H1 (cell line): Measurements from ENCODE around the gene ANKRD62.
"Not testable (repeated sequence)": the region's sequence is repeated elsewhere in the genome, so short reads cannot be mapped to it uniquely, and the experiment has no call there.

Experiments used
- BCL11A ChIP-seq, 2 experiments: IDR thresholded peaks; one replicate each; pipeline ENCODE4 v1.6.1; 2011; ENCODE audit warnings: low read depth in 2 of 2, low read length in 2 of 2, mild to moderate bottlenecking in 2 of 2
- CTCF ChIP-seq, 3 experiments: IDR thresholded peaks; 1 replicate in 2 of 3; 2 replicates in 1 of 3; pipeline versions ENCODE4 v1.5.1 to v1.6.1; 2011; ENCODE audit warnings: low read length in 3 of 3, mild to moderate bottlenecking in 3 of 3, inconsistent platforms in 2 of 3, low read depth in 1 of 3, moderate library complexity in 1 of 3; ENCODE audit not compliant: insufficient read depth in 1 of 3; ENCODE audit errors: control extremely low read depth in 1 of 3
- EP300 ChIP-seq, 2 experiments: IDR thresholded peaks; 1 replicate in 1 of 2; 2 replicates in 1 of 2; pipeline ENCODE4 v1.6.1; 2011 to 2012; ENCODE audit warnings: low read depth in 2 of 2, low read length in 2 of 2, mild to moderate bottlenecking in 2 of 2, borderline replicate concordance in 1 of 2, inconsistent platforms in 1 of 2, moderate library complexity in 1 of 2
- EZH2 ChIP-seq: fragments of 200-600 bp; sonication (generic); IDR thresholded peaks from 2 replicates; pipeline ENCODE4 v1.7.1; 2012; ENCODE audit warnings: low read depth, mild to moderate bottlenecking, moderate library complexity, low read length, inconsistent platforms; ENCODE audit not compliant: severe bottlenecking
- GABPA ChIP-seq: IDR thresholded peaks from 2 replicates; pipeline ENCODE4 v1.6.1; 2011; ENCODE audit warnings: mild to moderate bottlenecking, low read length, moderate library complexity, borderline replicate concordance; ENCODE audit not compliant: insufficient read depth
- HDAC6 ChIP-seq: IDR thresholded peaks from one replicate; pipeline ENCODE4 v1.7.1; 2012; ENCODE audit warnings: low read depth, mild to moderate bottlenecking, inconsistent platforms, low read length, moderate library complexity
- POLR2A ChIP-seq, 2 experiments: IDR thresholded peaks; 1 replicate in 1 of 2; 2 replicates in 1 of 2; pipeline ENCODE4 v1.6.1; 2011; ENCODE audit warnings: low read depth in 2 of 2, low read length in 2 of 2, mild to moderate bottlenecking in 2 of 2; ENCODE audit errors: control extremely low read depth in 1 of 2
- POLR2AphosphoS5 ChIP-seq: IDR thresholded peaks from 2 replicates; pipeline ENCODE4 v1.6.1; 2011; ENCODE audit warnings: low read depth, low read length
- SRF ChIP-seq: IDR thresholded peaks from 2 replicates; pipeline ENCODE4 v1.6.1; 2011; ENCODE audit warnings: mild to moderate bottlenecking, low read depth, low read length, moderate library complexity
- YY1 ChIP-seq: IDR thresholded peaks from 2 replicates; pipeline ENCODE4 v1.6.1; 2011; ENCODE audit warnings: low read depth, mild to moderate bottlenecking, low read length

GRCh38 chr18:12149431-12149830 is 55.8 kb downstream of the ANKRD62 start:
- TF ChIP-seq CTCF (IDR thresholded peaks at IDR 0.05; ENCODE audit: control extremely low read depth in 1 of 3, insufficient read depth in 1 of 3, low read depth in 1 of 3, low read length in 3 of 3); EZH2; SRF; BCL11A (IDR thresholded peaks at IDR 0.05; ENCODE audit: low read depth in 2 of 2, low read length in 2 of 2); HDAC6; POLR2AphosphoS5; GABPA; POLR2A (IDR thresholded peaks at IDR 0.05; ENCODE audit: control extremely low read depth in 1 of 2, low read depth in 2 of 2, low read length in 2 of 2); YY1; EP300 (IDR thresholded peaks at IDR 0.05; ENCODE audit: borderline replicate concordance in 1 of 2, low read depth in 2 of 2, low read length in 2 of 2): not testable (repeated sequence)
